ENCODE results near the gene DMRT3. TPM values are rescaled to one million over a fixed set of nuclear protein-coding genes. Genes with fewer than 3 reads are reported as not detected.

DMRT3 gene
- total RNA-seq, 4 donors from 2014 or later, result 0.34 to 0.75 (median 0.44) TPM; not detected in 1

GRCh38 chr9:1007312-1007711 lies 30.9 kb downstream of the DMRT3 start:
- TF ChIP-seq CTCF (IDR thresholded peaks at IDR 0.05; ENCODE audit: low read depth), result no peak

GRCh38 chr9:1008216-1008615 lies 31.8 kb downstream of the DMRT3 start:
- TF ChIP-seq CTCF (IDR thresholded peaks at IDR 0.05; ENCODE audit: low read depth), result no peak

- TF ChIP-seq CTCF (IDR thresholded peaks at IDR 0.05; ENCODE audit: low read depth), result no peak
Observed at GRCh38 chr9:1009101-1009707, 32.7 kb downstream of the DMRT3 start.

- TF ChIP-seq CTCF (IDR thresholded peaks at IDR 0.05; ENCODE audit: low read depth), result no peak
Observed at GRCh38 chr9:1013021-1013420, 36.6 kb downstream of the DMRT3 start.

- TF ChIP-seq CTCF (IDR thresholded peaks at IDR 0.05; ENCODE audit: low read depth), result no peak
Observed at GRCh38 chr9:1014225-1014624, 37.8 kb downstream of the DMRT3 start.

- TF ChIP-seq CTCF (IDR thresholded peaks at IDR 0.05; ENCODE audit: low read depth), result no peak
Observed at GRCh38 chr9:1014640-1015039, 38.2 kb downstream of the DMRT3 start.

- TF ChIP-seq CTCF (IDR thresholded peaks at IDR 0.05; ENCODE audit: low read depth), result no peak
Observed at GRCh38 chr9:1018121-1018520, 41.7 kb downstream of the DMRT3 start.

Data from subcutaneous adipose tissue (tissue), 4 donors.